Suprapubic skin (tissue), 4 donors: ENCODE measurements around the gene FAM117B.

Source experiments
- CTCF ChIP-seq, 2 donors: fragments of 200-600 bp in 1 of 2; fragments of 450-650 bp in 1 of 2; sonication (generic) in 1 of 2; IDR thresholded peaks; one replicate each; pipeline ENCODE4 v1.5.1; 2016 to 2019; ENCODE audit warnings: antibody characterized with exemption in 2 of 2, mild to moderate bottlenecking in 1 of 2, moderate library complexity in 1 of 2
- EP300 ChIP-seq: sonication (generic); formaldehyde crosslinking; IDR thresholded peaks from one replicate; pipeline ENCODE4 v1.6.1; 2017; ENCODE audit warnings: antibody characterized with exemption
- POLR2A ChIP-seq, 2 donors: fragments of 450-650 bp; IDR thresholded peaks; one replicate each; pipeline ENCODE4 v1.6.1; 2017; ENCODE audit warnings: antibody characterized with exemption in 2 of 2, mild to moderate bottlenecking in 2 of 2, moderate library complexity in 2 of 2
- POLR2AphosphoS5 ChIP-seq, 3 donors: sonication (generic); formaldehyde crosslinking; IDR thresholded peaks; one replicate each; pipeline ENCODE4 v1.6.1; 2017; ENCODE audit warnings: antibody characterized with exemption in 3 of 3

DNA sequence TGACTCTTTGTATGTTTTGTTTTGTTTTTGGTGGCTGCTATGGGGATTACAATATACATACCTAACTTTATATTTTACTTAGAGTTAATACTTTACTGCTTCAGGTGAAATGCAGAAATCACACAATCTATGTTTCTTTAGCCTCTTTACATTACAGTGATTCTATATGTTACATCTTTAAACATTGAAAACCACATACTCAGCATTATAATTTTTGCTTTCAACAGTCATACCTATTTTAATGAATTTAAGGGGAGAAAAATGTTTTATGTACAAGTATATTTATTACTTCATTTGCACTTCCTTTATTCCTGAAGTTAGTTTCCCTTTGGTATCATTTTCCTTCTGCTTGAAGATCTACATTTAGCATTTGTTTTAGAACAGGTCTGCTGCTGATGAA, 23.1 kb downstream of the FAM117B start:
- no peak for TF ChIP-seq POLR2A (IDR thresholded peaks at IDR 0.05)
- no peak for TF ChIP-seq CTCF (IDR thresholded peaks at IDR 0.05)
- TF ChIP-seq EP300 = no peak
- TF ChIP-seq POLR2AphosphoS5 (IDR thresholded peaks at IDR 0.05) = no peak
